Endodermal cell (in vitro differentiated cells): Measurements from ENCODE around the gene POLR3E. TPM values are rescaled to one million over a fixed set of nuclear protein-coding genes. Genes with fewer than 3 reads are reported as not detected.

Source experiments
- DNase-seq: peaks from one replicate; pipeline ENCODE4 v3.0.0-alpha.2; 2017
- H3K27ac ChIP-seq: 2 replicates; pipeline ENCODE4 v1.5.1; 2013; ENCODE audit warnings: mild to moderate bottlenecking, low read depth, low read length, moderate library complexity
- H3K27me3 ChIP-seq: 2 replicates; pipeline ENCODE4 v1.6.1; 2013; ENCODE audit warnings: mild to moderate bottlenecking, low read length, moderate library complexity; ENCODE audit not compliant: insufficient read depth, control insufficient read depth, poor library complexity, severe bottlenecking
- H3K36me3 ChIP-seq: 2 replicates; pipeline ENCODE4 v1.7.0; 2013; ENCODE audit warnings: mild to moderate bottlenecking, low read length, moderate library complexity; ENCODE audit not compliant: control insufficient read depth, insufficient read depth
- H3K4me1 ChIP-seq: one replicate; pipeline ENCODE4 v1.7.0; 2013; ENCODE audit warnings: low read length; ENCODE audit not compliant: control insufficient read depth, insufficient read depth
- H3K4me3 ChIP-seq: 2 replicates; pipeline ENCODE4 v1.5.1; 2013; ENCODE audit warnings: mild to moderate bottlenecking, low read length, moderate library complexity
- H3K9ac ChIP-seq: 2 replicates; pipeline ENCODE4 v1.6.1; 2013; ENCODE audit warnings: mild to moderate bottlenecking, low read length, moderate library complexity; ENCODE audit not compliant: poor library complexity, severe bottlenecking; ENCODE audit errors: extremely low read depth
- H3K9me3 ChIP-seq: 2 replicates; pipeline ENCODE4 v1.6.1; 2013; ENCODE audit warnings: mild to moderate bottlenecking, low read length, moderate library complexity; ENCODE audit not compliant: control insufficient read depth
- H3K27ac Mint-ChIP-seq: 2 replicates; pipeline ENCODE4 v1.8.0; 2020; ENCODE audit warnings: mixed read lengths
- H3K27me3 Mint-ChIP-seq: 2 replicates; pipeline ENCODE4 v1.8.0; 2021; ENCODE audit warnings: mild to moderate bottlenecking, mixed read lengths; ENCODE audit not compliant: insufficient read depth
- H3K36me3 Mint-ChIP-seq: 2 replicates; pipeline ENCODE4 v1.8.0; 2020; ENCODE audit warnings: low read depth, mixed read lengths
- H3K4me1 Mint-ChIP-seq: 2 replicates; pipeline ENCODE4 v1.8.0; 2020; ENCODE audit warnings: mixed read lengths
- H3K4me3 Mint-ChIP-seq: 2 replicates; pipeline ENCODE4 v1.8.0; 2020; ENCODE audit warnings: mild to moderate bottlenecking, moderate library complexity, mixed read lengths
- H3K9me3 Mint-ChIP-seq: 2 replicates; pipeline ENCODE4 v1.8.0; 2020; ENCODE audit warnings: mild to moderate bottlenecking, mixed read lengths
- WGBS, 2 experiments: methylation state at CpG; one replicate each; pipeline versions ENCODE4 v1.1.5 to v1.1.7; 2013; ENCODE audit warnings: missing lambda C conversion rate in 2 of 2, mixed read lengths in 1 of 2; ENCODE audit not compliant: insufficient coverage in 1 of 2, insufficient read length in 1 of 2; 5-methylcytosine and 5-hydroxymethylcytosine counted together
- total RNA-seq, 2 donors: library from RNA; stranded (reverse); fragmentation: NEBNext Ultra II Directional in 1 of 2; extraction: Animal tissue kit (Norgen Biotek cat#: 25700) in 1 of 2; gene quantifications; 2 replicates in 1 of 2; 3 replicates in 1 of 2; pipeline ENCODE4 v1.2.1, GENCODE V29; 2021
- TF ChIP-seq, protein P1 (sequence below): fragments of 200-600 bp; sonication (generic); conservative IDR thresholded peaks from 2 replicates; pipeline ENCODE4 v1.5.0; 2021; ENCODE audit warnings: antibody characterized with exemption, mild to moderate bottlenecking

Gene POLR3E
- total RNA-seq, 2 donors from 2014 or later = 73.1 to 73.6 TPM

DNA sequence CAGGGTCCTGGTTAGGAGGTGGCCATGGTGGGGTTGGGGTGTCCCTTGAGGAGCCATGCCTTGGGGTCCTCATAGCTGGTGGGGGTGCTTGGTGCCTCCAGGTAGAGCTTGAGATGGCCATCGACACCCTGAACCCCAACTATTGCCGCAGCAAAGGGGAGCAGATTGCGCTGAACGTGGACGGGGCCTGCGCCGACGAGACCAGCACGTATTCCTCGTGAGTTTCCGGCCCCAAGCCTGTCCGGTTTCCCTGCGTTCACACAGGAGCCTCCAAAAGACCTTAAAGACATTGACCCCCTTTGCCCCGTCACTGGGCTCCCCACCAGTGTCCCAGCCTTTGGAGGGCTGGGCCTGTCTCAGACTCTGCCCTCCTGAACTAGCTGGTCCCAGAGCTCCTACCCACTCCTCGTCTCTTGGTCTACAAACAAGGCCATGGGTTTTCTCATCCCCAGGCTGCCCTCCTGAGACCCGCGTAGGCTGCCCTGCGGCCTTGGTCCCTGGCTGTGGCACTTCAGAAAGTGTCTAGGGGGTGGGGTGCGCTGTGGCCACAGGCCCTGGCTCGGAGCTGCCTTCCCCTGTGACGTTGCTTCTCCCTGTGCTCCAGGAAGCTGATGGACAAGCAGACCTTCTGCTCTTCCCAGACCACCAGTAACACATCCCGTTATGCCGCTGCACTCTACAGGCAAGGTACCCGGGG is 11.8 kb downstream of the POLR3E start:
- WGBS, 2 experiments = 95 to 100% methylated on average over 1 to 24 of the region's 24 CpGs
- Mint-ChIP-seq H3K27ac (no peak overlapping the region), H3K27me3 (no peaks in the 10 kb centered on the region), H3K4me1 (no peaks in the 10 kb centered on the region), H3K4me3 (no peak overlapping the region), H3K9me3 (no peaks in the 10 kb centered on the region), H3K36me3 (peaks cover 68% of the 10 kb centered on the region)
- H3K36me3 ChIP-seq = peaks cover 62% of the 10 kb centered on the region
- no peaks in the 10 kb centered on the region for H3K9me3 ChIP-seq
- DNase-seq = no peak
- H3K27me3 ChIP-seq = no peaks in the 10 kb centered on the region
- TF ChIP-seq, protein P1, sequence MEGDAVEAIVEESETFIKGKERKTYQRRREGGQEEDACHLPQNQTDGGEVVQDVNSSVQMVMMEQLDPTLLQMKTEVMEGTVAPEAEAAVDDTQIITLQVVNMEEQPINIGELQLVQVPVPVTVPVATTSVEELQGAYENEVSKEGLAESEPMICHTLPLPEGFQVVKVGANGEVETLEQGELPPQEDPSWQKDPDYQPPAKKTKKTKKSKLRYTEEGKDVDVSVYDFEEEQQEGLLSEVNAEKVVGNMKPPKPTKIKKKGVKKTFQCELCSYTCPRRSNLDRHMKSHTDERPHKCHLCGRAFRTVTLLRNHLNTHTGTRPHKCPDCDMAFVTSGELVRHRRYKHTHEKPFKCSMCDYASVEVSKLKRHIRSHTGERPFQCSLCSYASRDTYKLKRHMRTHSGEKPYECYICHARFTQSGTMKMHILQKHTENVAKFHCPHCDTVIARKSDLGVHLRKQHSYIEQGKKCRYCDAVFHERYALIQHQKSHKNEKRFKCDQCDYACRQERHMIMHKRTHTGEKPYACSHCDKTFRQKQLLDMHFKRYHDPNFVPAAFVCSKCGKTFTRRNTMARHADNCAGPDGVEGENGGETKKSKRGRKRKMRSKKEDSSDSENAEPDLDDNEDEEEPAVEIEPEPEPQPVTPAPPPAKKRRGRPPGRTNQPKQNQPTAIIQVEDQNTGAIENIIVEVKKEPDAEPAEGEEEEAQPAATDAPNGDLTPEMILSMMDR = no peak
- no peak overlapping the region for H3K4me3 ChIP-seq
- H3K9ac ChIP-seq = no peak overlapping the region
- no peaks in the 10 kb centered on the region for H3K4me1 ChIP-seq
- no peak overlapping the region for H3K27ac ChIP-seq

DNA sequence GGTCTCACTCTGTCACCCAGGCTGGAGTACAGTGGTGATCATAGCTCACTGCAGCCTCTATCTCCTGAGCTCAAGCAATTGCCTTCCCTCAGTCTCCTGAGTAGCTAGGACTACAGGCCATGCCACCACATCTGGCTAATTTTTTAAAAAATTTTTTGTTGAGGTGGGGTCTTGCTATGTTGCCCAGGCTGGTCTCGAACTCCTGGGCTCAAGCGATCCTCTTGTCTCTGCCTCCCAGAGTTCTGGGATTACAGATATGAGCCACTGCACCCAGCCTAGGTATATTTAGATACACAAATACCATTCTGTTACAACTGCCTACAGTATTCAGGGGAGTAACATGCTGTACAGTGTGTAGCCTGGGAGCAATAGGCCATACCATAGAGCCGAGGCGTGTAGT is 14.3 kb downstream of the POLR3E start:
- TF ChIP-seq, protein P1 = no peak
- no peak for DNase-seq
- H3K9ac ChIP-seq = no peak overlapping the region
- no peak overlapping the region for H3K4me3 ChIP-seq
- H3K4me1 Mint-ChIP-seq = no peaks in the 10 kb centered on the region
- peaks cover 69% of the 10 kb centered on the region for H3K36me3 ChIP-seq
- H3K9me3 Mint-ChIP-seq = no peaks in the 10 kb centered on the region
- H3K9me3 ChIP-seq = no peaks in the 10 kb centered on the region
- H3K27ac Mint-ChIP-seq = no peak overlapping the region
- no peaks in the 10 kb centered on the region for H3K4me1 ChIP-seq
- H3K27me3 Mint-ChIP-seq = no peaks in the 10 kb centered on the region
- H3K27me3 ChIP-seq = no peaks in the 10 kb centered on the region
- peaks cover 71% of the 10 kb centered on the region for H3K36me3 Mint-ChIP-seq
- no peak overlapping the region for H3K27ac ChIP-seq
- H3K4me3 Mint-ChIP-seq = no peak overlapping the region
- whole genome bisulfite sequencing, 2 experiments = 95 to 98% methylated on average over 3 to 4 of the region's 4 CpGs

DNA sequence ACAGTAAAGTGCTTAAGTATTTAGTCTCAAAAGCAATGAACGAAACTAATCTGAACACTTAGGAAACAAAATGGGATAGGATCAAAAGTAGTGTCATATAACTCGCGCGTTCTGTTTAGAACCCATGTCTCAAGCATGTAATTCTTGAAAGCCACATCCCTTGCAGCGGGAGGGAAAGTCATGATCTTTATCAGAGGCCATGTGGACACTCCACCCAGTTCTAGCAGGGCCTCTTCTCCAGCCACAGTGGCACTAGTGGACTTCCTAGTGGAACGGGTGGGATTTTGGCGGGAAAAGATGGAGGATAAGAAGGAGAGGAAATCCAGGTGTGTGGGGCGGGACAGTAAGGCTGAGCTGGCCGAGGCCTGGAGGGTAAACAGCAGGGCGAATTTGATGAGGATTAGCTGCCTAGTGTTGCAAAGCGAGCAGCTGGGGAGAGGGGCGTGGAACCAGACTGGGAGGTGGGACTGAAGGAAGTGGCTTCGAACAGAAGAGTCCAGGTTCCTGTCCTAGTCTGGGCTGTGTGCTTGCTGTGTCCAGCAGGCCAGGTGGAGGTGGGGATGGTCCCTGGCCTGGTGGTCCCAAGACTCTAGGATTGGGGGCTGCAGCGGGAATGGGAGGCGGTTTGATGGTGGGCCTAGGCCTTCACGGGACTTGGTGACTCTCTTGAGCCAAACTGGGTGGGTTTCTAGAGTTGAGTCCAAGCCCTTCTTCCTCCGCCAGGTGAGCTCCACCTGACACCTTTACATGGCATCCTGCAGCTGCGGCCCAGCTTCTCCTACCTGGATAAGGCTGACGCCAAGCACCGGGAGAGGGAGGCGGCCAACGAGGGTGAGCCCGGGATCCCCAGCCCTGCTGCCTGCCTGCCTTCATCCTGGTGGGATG is 15.9 kb downstream of the POLR3E start:
- peaks cover 77% of the 10 kb centered on the region for H3K36me3 ChIP-seq
- Mint-ChIP-seq H3K36me3 (peaks cover 68% of the 10 kb centered on the region), H3K27me3 (no peaks in the 10 kb centered on the region), H3K9me3 (no peaks in the 10 kb centered on the region), H3K27ac (no peak overlapping the region), H3K4me1 (no peaks in the 10 kb centered on the region), H3K4me3 (no peak overlapping the region)
- H3K9ac ChIP-seq = no peak overlapping the region
- H3K27ac ChIP-seq = no peak overlapping the region
- no peak overlapping the region for H3K4me3 ChIP-seq
- no peaks in the 10 kb centered on the region for H3K4me1 ChIP-seq
- TF ChIP-seq, protein P1 = no peak
- no peaks in the 10 kb centered on the region for H3K9me3 ChIP-seq
- WGBS, 2 experiments = 92 to 96% methylated on average over 16 to 23 of the region's 23 CpGs
- peak; percentile 38 for DNase-seq
- no peaks in the 10 kb centered on the region for H3K27me3 ChIP-seq
